HG02973 (cell line): ENCODE results near the gene ARAF.

ENCODE experiments used
- ATAC-seq: cut with Tn5 transposase; IDR thresholded peaks from one replicate; pipeline ENCODE4 v1.9.1; 2021; ENCODE audit warnings: moderate library complexity; ENCODE audit not compliant: unreplicated experiment

ARAF gene

DNA sequence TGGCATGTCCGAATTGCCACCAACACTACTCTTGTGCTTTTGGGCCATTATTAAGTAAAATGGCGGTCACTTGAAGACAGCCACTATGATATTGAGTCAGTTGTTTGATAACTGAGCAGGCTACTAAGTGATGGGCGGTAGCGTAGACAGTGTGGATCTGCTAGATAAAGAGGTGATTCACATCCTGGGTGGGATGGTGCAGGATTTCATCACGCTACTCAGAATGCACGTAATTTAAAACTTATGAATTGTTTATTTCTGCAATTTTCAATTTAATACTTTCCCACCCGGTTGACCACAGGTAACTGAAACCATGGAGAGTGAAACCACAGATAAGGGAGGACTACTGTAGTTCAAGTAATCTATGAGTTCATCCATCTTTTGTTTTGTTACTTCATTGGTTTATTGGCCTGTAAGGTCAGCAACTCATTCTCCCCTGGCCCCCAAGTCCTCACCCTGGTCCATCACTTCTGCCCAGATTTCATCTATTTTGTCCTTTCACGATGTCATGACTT lies 2.9 kb downstream of the ARAF start:
- ATAC-seq, result no peak

DNA sequence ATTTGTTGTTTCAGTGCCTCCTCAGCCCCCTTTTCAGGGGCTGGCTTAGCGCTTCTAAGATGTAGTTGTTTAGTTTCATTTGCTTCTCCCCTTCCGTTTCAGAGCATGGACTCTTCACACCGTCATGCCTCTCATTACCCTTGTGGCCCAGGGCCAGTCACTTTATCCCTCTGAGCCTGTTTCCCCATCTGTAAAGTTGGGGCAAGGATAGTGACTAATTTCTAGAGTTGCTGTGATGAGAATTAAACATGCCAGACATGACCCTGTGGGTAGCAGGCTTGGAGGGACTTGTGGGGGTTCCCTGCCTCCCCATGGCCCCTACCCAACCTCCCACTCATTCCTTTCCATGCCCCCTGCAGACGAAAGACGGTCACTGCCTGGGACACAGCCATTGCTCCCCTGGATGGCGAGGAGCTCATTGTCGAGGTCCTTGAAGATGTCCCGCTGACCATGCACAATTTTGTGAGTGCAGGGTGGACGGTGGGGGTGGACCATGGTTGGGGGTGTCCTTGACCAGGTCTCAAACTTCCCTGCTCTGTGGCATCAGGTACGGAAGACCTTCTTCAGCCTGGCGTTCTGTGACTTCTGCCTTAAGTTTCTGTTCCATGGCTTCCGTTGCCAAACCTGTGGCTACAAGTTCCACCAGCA lies 3.6 kb downstream of the ARAF start:
- ATAC-seq, result no peak

DNA sequence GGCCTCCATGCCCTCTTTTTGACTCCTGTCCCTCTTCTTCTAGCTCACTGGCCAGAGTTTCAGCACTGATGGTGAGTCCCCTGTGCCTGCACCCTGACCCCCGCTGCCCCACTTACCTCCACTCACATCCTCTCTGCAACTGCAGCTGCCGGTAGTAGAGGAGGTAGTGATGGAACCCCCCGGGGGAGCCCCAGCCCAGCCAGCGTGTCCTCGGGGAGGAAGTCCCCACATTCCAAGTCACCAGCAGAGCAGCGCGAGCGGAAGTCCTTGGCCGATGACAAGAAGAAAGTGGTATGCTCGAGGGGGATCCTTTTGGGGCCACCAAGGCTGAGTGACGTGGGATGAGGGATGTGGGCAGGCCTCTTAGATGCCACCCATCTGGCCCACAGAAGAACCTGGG lies 5.8 kb downstream of the ARAF start:
- ATAC-seq, result no peak

DNA sequence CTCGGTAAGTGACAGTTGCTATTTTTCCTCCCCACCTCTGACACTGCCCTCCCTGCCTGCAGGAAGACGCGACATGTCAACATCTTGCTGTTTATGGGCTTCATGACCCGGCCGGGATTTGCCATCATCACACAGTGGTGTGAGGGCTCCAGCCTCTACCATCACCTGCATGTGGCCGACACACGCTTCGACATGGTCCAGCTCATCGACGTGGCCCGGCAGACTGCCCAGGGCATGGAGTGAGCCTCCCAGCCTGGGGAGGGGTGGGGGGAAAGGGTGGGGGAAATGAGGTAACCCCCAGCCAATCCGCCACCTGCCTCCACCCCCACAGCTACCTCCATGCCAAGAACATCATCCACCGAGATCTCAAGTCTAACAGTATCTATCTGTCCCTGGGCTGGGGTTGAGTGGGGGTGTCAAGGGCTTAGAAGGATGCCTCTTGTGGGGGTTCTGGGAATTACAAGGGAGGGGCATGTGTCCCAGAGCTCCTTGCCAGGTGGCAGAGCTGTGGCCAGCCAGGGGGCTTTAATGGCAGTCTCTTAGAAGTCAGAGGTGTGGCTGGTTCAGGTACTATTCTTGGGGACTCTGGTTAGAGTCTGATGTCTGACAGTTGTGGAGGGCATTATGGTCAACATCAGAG lies 7.8 kb downstream of the ARAF start:
- no peak for ATAC-seq

DNA sequence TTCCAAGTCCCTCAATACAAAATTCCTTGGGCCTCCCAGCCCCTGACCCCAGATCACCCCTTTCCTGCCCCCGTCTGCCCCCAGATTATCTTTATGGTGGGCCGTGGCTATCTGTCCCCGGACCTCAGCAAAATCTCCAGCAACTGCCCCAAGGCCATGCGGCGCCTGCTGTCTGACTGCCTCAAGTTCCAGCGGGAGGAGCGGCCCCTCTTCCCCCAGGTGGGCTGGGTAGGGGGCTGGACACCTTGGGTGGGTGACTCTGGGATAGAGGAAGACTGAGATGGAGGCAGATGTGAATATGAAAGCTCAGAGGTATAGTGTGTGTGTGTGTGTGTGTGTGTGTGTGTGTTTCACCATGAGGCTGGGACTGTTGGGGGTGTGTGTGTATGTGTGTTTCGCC lies 9.8 kb downstream of the ARAF start:
- no peak for ATAC-seq

DNA sequence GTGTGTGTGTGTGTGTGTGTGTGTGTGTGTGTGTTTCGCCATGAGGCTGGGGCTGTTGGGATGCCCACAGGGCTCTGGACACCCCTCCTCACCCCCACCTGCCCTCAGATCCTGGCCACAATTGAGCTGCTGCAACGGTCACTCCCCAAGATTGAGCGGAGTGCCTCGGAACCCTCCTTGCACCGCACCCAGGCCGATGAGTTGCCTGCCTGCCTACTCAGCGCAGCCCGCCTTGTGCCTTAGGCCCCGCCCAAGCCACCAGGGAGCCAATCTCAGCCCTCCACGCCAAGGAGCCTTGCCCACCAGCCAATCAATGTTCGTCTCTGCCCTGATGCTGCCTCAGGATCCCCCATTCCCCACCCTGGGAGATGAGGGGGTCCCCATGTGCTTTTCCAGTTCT lies 10.2 kb downstream of the ARAF start:
- ATAC-seq, result no peak

DNA sequence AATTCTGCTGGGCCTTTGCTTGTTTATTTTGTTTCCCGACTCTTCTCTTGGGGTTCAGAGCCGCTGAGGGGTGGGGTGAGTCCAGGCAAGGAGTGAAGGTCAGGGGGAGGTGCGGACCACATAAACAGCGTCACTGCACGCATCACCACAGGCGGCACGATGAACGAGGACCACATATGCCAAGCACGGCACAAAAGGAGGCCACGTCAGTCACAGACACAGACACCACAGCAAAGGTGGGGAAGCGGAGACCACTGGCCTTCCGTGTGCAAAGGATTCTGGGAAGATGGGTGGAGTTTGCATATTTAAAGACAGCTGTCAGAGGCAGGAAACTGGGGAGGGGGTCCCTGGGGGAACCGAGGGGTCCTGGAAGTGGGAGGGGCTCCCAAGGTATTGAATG lies 10.9 kb downstream of the ARAF start:
- no peak for ATAC-seq

DNA sequence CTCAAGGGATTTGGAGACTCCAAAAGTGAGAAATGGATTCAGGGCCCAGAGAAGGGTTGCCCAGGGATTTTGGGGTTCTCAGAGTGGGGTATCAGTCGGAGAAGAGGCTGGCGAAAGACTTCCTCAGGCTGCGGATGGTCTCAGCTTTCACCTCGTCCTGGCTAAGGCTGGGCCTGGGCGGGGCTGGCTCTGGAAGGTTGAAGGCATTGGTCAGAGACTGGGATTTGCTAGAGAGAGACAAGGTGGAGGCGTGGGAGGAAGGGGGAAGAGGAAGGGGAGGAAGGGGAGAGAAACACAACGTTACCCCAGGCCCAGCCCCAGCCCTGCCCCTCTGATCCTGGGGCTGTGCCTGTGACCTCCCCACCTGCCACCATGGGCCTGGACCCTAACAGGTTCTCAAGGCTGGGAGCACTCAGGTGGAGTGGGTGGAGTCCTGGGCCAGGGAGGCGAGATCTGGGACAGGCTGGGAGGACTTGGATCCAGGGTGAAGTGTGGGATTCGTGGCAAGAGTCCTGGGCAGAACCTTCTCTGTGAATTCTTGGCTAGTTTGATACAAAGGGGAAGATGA lies 11.9 kb downstream of the ARAF start:
- ATAC-seq, result no peak

DNA sequence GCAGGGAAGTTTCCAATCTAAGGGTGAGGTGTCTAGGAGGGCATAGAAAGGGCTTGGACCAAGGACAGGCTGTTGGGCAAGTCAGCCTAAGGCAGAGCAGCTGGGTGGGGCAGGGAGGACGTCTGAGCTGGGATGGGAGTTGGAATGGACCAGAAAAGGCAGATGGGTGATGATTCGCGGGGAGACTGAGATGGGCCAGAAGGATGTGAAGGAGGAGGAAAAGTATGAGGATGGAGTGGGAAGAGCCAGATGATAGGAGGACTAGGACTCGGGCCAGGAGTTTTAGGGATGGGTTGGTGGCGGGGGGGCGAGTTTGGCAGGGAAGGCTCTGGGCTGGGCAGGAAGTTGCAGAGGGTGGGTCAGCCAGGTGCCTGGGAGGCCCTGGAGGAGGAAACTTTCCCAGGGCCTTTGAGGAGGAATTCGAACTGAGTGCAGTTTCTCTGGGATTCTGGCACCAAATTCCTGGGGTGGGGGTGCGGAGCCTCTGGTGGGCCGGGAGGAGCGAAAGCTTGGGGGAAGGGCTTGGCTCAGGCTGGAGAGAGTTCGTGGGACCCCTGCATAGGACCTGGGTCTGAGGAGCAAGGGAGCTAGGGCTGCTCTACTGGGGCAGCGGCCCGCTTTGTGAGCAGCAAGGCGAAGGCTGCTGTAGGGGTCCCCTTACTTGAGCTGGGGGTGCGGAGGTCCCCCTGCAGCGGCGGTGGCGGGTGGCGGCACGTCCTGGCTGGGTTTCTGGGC lies 12.5 kb downstream of the ARAF start:
- ATAC-seq, result no peak

DNA sequence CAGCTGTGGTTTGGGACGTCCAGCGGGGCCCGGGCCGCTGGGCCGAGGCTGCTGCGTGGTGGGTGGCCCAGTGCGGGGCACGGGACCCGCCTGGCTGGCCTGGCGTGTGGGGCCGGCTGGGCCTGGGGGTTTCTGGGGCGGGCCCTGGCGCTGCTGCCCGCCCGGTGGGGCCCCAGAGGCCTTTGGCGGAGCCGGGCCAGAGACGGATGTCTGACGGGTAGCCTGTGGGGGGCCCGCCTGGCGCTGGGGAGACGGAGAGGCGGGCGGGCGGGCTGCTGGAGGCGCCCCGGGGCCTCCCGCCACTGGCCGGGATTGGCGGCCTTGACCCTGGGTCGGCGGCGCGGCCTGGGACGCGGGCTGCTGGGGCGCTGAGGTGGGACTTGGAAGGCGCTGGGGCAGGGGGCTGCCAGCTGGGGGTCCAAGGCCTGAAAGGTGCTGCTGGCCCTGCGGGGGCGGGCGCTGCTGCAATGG lies 13.1 kb downstream of the ARAF start:
- ATAC-seq, result no peak

DNA sequence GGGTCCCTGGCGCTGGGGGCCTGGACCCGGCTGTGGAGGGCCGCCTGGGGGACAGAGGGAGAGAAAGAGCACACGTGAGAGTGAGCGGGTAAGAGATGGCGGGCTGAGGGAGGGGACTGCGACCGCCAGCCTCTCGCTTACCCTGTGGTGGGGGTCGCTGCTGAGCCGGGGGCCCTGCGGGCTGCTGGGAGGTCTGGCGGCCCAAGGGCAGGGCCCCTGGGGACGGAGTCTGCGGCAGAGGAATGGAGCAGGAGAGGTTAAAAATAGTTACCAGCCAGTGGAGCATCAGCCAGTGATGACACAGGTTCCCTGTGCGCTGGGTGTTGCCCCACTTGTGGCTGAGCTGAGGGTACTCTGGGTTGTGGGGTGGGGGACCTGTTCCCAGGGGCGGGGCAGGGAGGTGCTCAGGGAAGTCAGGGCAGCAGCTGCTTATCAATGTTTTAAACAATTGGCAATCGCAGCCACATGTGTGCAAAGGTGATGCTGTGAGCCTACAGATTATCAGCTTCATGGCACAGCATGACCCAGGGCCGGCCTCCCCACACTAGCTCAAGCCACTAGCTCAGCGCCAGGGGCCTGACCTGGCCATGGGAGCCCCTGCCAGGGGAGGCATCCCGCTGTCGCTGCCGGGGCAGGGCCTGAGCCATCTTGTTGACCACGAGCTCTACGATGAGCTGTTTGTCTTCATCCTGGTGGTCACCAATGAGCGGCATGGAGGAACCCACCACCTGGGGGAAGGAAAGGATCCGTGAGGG lies 13.7 kb downstream of the ARAF start:
- no peak for ATAC-seq

DNA sequence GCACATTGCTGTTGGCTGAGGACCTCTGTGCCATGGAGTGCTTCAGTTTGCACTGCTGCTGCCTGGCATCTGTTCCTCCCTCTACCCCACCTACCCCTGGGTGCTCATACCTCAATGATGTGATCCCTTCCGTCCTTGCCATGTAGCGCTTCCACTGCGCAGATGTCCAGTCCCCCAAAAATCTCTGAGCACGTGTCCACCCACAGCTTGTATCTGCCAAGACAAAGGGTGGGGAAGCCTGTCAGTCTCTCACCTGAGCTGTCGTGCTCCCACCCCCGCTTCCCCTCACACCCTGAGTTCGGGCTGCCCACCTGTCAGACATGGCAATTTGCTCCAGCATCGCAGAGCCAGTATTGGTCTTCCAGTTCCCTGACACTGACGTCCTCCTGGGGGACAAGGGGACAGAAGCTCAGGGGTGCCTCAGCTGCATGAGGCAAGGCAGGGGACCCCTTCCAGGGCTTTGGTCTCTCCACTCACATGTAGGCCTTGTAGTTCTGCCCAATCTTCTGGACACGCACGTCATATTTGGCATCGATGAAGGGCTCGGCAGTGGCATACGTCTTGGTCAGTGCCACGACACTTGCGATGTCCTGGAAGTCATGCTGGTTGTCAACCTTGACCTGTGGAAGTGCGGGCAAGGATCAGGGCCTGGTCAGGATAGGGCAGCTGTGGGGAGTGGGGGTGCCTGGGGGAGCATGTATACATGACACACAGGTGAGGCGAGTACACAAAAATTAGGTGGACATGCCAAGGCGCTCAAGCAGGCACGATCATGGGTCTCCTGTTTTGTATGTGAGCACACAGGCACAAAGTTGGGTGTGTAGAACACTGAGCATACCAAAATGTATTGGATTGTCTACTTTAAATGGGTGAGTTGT lies 15.3 kb downstream of the ARAF start:
- no peak for ATAC-seq

DNA sequence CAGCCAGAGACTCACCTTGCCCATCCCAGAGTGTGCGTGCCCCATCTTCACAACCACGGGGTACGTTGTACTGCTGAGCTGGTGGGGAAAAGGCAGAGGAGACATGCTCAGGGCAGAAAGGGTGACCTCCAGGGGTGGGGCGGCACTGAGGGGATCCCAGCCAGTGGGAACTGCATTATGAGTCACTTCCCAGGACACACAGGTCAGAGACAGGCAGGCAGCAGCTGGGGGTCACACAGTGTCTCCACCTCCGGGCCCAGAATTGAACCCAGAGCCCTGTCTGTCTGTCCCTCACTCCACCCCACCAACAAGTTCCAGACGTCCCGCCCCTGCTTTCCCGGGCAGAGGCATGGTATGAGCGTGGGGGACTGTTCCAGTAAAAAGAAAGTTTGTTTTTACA lies 16.4 kb downstream of the ARAF start:
- ATAC-seq, result no peak

DNA sequence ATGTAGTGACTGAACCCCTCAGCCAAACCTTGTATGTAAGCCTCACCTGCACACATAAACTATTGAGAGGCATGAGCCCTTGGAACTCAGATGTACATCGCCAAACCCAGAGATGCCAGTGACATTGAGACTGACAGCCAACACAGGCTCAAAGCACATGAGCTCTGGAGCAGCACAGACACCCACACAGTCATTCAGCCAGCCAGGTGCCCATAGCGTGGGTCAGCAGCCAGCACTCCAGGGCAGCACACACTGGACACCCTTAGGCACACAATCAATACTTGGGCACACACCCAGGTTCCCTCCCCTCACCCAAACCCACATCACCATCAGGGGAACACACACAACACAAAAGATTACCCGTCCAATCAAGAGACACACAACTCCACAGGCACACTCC lies 16.9 kb downstream of the ARAF start:
- no peak for ATAC-seq

DNA sequence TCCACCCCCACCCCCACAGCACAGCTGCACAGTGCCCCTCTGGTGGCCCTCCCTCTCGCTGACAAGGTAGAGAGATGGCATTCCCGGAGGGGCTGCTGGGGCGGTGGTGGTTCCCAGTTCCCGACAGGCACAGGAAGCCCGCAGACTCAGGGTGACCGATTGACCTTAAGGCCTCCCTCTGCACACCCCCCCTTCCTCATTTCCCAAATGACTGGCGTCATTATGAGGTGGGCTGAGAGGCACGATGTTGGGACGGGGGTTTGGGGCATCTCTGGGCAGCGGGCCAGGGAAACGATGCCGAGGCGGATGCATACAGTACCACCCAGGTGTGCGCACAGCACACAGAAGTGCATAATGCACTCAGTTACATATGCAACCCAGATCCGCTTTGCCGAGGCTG lies 17.7 kb downstream of the ARAF start:
- no peak for ATAC-seq

DNA sequence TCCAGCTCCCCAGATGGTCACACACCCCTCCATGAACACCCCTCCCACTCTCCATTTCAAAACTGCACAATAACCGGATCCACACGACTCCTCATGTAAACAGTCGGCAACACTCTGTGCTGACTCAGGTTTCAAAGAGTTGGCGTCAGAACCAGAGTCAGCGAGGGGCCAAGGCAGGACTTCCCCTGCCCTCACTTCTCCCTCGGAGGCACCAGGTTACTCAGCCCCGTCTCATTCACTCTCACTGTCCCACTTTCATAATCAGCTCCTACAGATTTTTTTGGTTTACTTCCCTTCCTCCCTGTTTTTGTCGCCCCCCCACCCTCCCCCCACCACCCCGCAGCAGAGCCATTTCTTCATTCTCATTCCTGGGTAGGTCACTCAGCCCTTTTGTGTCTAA lies 18.5 kb downstream of the ARAF start:
- no peak for ATAC-seq

DNA sequence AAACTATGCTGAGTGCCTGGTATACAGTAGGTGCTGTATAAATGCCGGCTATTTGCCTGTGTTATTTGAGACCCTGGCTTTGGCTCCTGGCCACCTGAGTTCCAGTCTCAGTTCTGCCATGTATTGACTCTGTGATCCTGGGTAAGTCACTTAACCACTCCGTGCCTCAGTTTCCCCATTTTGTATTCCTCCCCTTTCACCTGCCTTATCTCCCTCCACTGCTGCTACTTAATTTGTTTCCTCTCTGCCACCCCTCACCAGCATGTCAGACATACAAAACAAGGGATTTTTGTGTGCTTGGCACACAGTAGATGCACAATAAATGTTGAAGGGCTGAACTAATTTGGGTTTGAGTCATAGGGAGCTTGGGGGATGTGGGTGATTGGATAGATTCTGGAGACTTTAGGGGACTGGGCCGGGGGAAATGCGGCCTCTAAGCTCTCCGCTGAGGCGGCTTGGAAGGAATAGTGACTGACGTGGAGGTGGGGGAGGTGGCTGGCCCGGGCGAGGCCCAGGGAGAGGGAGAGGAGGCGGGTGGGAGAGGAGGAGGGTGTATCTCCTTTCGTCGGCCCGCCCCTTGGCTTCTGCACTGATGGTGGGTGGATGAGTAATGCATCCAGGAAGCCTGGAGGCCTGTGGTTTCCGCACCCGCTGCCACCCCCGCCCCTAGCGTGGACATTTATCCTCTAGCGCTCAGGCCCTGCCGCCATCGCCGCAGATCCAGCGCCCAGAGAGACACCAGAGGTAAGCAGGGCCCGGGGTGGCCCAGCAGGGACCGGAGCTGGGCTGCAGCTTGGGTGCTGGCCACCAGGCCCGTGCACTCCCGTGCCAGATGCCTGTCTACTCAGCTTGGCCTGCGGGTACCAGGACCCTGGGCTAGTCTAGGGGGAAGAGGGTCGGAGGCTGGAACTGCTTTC lies 21.0 kb downstream of the ARAF start, which contains the start of gene TIMP1:
Gene TIMP1 (plus strand): TSS at position 706 of the 917 bp plus-strand sequence. CDS start 980 bp downstream, outside the sequence.
- ATAC-seq, result peak; percentile 89

DNA sequence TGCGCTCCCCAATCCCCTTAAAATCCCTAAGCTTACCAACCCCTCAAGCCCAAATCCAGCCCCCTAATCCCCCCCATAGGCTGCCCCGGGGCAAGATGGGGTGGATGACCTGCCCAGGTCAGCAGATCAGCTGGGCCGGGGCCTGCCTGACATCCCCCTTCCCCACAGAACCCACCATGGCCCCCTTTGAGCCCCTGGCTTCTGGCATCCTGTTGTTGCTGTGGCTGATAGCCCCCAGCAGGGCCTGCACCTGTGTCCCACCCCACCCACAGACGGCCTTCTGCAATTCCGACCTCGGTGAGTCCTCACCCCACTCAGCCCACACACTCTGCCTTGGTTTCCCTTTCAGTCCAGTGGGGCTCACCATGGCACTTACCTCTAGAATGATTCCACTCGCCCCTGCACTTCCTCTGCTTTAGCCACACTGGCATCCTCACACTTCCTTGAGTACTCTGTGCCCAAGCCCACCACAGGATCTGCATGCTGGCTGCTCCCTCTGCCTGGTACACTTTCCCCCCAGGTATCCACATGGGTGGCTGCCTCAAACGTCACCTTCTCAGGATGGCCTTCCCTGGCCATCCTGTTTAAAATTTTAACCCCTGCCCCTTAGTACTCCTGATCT lies 22.3 kb downstream of the ARAF start:
- ATAC-seq, result no peak
